ENCODE data around the gene COL7A1. TPM values are rescaled to one million over a fixed set of nuclear protein-coding genes. Genes with fewer than 3 reads are reported as not detected.

The COL7A1 gene
- total RNA-seq, 1 donor from 2014 or later = 28.7 TPM

DNA sequence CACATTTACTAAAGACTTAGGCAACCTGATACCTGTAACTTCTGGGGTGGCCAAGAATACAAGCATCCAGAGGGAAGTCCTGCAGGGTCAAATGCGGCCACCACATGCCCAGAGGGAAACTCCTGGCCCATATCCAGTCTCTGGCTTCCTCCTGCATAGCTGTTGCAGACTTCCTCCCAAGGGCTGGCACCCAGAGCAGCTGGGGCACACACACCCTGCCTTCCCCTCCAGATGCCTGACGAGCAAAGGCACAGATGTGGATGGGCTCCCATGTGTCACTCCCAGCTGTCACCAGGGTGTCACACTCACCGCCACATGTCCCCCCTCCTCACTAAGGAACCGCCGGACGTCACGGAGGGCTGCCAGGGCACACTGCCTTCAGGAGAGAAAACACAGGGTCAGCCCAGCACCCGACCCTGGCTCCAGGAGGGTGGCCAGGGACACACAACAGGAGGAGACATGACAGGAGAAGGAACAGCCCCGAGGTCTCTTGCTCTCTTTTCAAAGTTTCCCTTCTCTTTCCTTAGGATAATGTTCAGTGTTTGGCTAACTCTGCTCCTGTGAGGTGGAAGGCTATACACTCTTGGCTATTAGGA lies 51.8 kb downstream of the COL7A1 start:
- no peak overlapping the region for H3K27ac Mint-ChIP-seq (ENCODE audit: unreplicated experiment)
- H3K27ac ChIP-seq (ENCODE audit: low read depth, low read length) = no peak overlapping the region
- no peak overlapping the region for H3K4me3 ChIP-seq (ENCODE audit: insufficient read depth, low read depth, low read length)
- H3K36me3 Mint-ChIP-seq (ENCODE audit: low read depth, unreplicated experiment) = peaks cover 36% of the 10 kb centered on the region
- H3K9me3 Mint-ChIP-seq (ENCODE audit: unreplicated experiment) = no peaks in the 10 kb centered on the region
- H3K4me3 Mint-ChIP-seq (ENCODE audit: unreplicated experiment) = no peak overlapping the region
- H2AFZ ChIP-seq (ENCODE audit: low read depth, low read length) = no peak overlapping the region
- H3K79me2 ChIP-seq (ENCODE audit: insufficient read depth, low read length) = no peaks in the 10 kb centered on the region
- TF ChIP-seq EZH2 (IDR thresholded peaks at IDR 0.05; ENCODE audit: insufficient read depth, low read length) = no peak
- TF ChIP-seq, protein P1, sequence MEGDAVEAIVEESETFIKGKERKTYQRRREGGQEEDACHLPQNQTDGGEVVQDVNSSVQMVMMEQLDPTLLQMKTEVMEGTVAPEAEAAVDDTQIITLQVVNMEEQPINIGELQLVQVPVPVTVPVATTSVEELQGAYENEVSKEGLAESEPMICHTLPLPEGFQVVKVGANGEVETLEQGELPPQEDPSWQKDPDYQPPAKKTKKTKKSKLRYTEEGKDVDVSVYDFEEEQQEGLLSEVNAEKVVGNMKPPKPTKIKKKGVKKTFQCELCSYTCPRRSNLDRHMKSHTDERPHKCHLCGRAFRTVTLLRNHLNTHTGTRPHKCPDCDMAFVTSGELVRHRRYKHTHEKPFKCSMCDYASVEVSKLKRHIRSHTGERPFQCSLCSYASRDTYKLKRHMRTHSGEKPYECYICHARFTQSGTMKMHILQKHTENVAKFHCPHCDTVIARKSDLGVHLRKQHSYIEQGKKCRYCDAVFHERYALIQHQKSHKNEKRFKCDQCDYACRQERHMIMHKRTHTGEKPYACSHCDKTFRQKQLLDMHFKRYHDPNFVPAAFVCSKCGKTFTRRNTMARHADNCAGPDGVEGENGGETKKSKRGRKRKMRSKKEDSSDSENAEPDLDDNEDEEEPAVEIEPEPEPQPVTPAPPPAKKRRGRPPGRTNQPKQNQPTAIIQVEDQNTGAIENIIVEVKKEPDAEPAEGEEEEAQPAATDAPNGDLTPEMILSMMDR (IDR thresholded peaks at IDR 0.05; ENCODE audit: insufficient read depth, low read depth, low read length) = no peak
- H3K36me3 ChIP-seq (ENCODE audit: insufficient read depth, low read length) = peaks cover 12% of the 10 kb centered on the region
- FAIRE-seq = no peak
- no peak overlapping the region for H3K9ac ChIP-seq (ENCODE audit: low read length)
- no peak for DNase-seq (ENCODE audit: low read depth)
- H4K20me1 ChIP-seq (ENCODE audit: insufficient read depth, low read length) = no peaks in the 10 kb centered on the region
- H3K27me3 Mint-ChIP-seq (ENCODE audit: low read depth, unreplicated experiment) = no peaks in the 10 kb centered on the region
- no peaks in the 10 kb centered on the region for H3K4me1 Mint-ChIP-seq (ENCODE audit: low read depth, unreplicated experiment)
- no peak overlapping the region for H3K4me2 ChIP-seq (ENCODE audit: low read length)
- no peaks in the 10 kb centered on the region for H3K27me3 ChIP-seq (ENCODE audit: insufficient read depth, low read length)
- H3K9me3 ChIP-seq (ENCODE audit: insufficient read depth, low read depth, low read length) = no peaks in the 10 kb centered on the region
- H3K4me1 ChIP-seq (ENCODE audit: insufficient read depth, low read length) = no peaks in the 10 kb centered on the region

DNA sequence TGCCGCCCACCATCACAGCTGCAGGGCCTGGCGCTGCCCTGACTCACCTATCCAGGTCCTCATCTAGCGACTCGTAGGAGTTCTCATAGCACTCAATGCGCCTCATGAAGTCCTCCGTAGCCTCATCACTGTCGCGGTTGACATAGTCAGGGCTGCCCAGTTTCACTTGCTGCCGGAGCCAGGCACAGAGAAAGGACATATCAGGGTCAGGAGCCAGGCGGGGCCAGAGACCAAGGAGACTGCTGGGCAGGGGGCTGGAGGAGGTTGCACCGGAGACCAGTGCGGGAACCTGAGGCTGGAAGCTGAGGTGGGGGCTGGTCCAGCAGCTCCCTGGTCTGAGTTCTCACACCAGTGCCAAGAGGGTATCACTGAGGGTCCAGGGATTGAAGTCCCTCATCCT lies 56.7 kb downstream of the COL7A1 start:
- Mint-ChIP-seq H3K36me3 (ENCODE audit: low read depth, unreplicated experiment) (peaks cover 51% of the 10 kb centered on the region), H3K27me3 (ENCODE audit: low read depth, unreplicated experiment) (no peaks in the 10 kb centered on the region), H3K4me3 (ENCODE audit: unreplicated experiment) (no peak overlapping the region), H3K4me1 (ENCODE audit: low read depth, unreplicated experiment) (no peaks in the 10 kb centered on the region), H3K9me3 (ENCODE audit: unreplicated experiment) (no peaks in the 10 kb centered on the region), H3K27ac (ENCODE audit: unreplicated experiment) (no peak overlapping the region)
- Histone ChIP-seq H3K4me1 (ENCODE audit: insufficient read depth, low read length) (no peaks in the 10 kb centered on the region), H3K9ac (ENCODE audit: low read length) (no peak overlapping the region), H2AFZ (ENCODE audit: low read depth, low read length) (no peak overlapping the region), H3K4me3 (ENCODE audit: insufficient read depth, low read depth, low read length) (no peak overlapping the region), H3K27me3 (ENCODE audit: insufficient read depth, low read length) (no peaks in the 10 kb centered on the region), H4K20me1 (ENCODE audit: insufficient read depth, low read length) (no peaks in the 10 kb centered on the region), H3K36me3 (ENCODE audit: insufficient read depth, low read length) (peaks cover 13% of the 10 kb centered on the region), H3K79me2 (ENCODE audit: insufficient read depth, low read length) (no peaks in the 10 kb centered on the region), H3K4me2 (ENCODE audit: low read length) (no peak overlapping the region), H3K9me3 (ENCODE audit: insufficient read depth, low read depth, low read length) (no peaks in the 10 kb centered on the region), H3K27ac (ENCODE audit: low read depth, low read length) (no peak overlapping the region)
- TF ChIP-seq EZH2 (IDR thresholded peaks at IDR 0.05; ENCODE audit: insufficient read depth, low read length) = no peak
- TF ChIP-seq, protein P1 (IDR thresholded peaks at IDR 0.05; ENCODE audit: insufficient read depth, low read depth, low read length) = no peak
- no peak for DNase-seq (ENCODE audit: low read depth)
- FAIRE-seq = no peak

DNA sequence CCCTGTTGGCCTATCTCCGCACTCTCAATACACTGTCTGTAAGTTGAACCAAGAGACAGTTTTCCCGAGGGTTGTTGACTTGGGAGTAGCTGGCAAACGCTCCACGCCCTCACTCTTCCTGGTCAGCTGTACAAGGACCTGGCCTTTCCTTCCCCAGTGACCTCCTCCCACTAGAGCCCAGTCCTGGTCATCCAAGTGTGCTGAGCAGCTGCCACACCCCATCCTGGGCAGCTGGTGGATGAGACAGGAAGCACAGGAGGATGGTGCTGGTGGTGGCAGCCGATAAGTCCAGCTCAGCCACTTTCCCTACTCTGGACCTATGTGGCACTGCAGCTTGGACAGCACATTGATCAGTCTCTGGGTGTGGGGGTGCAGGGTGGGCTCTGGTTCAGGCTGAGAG lies 58.3 kb downstream of the COL7A1 start:
- Histone ChIP-seq H3K4me1 (ENCODE audit: insufficient read depth, low read length) (no peaks in the 10 kb centered on the region), H3K9me3 (ENCODE audit: insufficient read depth, low read depth, low read length) (no peaks in the 10 kb centered on the region), H3K27ac (ENCODE audit: low read depth, low read length) (no peak overlapping the region), H3K4me3 (ENCODE audit: insufficient read depth, low read depth, low read length) (no peak overlapping the region), H4K20me1 (ENCODE audit: insufficient read depth, low read length) (no peaks in the 10 kb centered on the region), H3K9ac (ENCODE audit: low read length) (no peak overlapping the region), H3K36me3 (ENCODE audit: insufficient read depth, low read length) (peaks cover 13% of the 10 kb centered on the region), H2AFZ (ENCODE audit: low read depth, low read length) (no peak overlapping the region), H3K4me2 (ENCODE audit: low read length) (no peak overlapping the region), H3K79me2 (ENCODE audit: insufficient read depth, low read length) (no peaks in the 10 kb centered on the region), H3K27me3 (ENCODE audit: insufficient read depth, low read length) (no peaks in the 10 kb centered on the region)
- Mint-ChIP-seq H3K4me1 (ENCODE audit: low read depth, unreplicated experiment) (no peaks in the 10 kb centered on the region), H3K27ac (ENCODE audit: unreplicated experiment) (no peak overlapping the region), H3K9me3 (ENCODE audit: unreplicated experiment) (no peaks in the 10 kb centered on the region), H3K36me3 (ENCODE audit: low read depth, unreplicated experiment) (peaks cover 45% of the 10 kb centered on the region), H3K27me3 (ENCODE audit: low read depth, unreplicated experiment) (no peaks in the 10 kb centered on the region), H3K4me3 (ENCODE audit: unreplicated experiment) (no peak overlapping the region)
- TF ChIP-seq, protein P1 (IDR thresholded peaks at IDR 0.05; ENCODE audit: insufficient read depth, low read depth, low read length) = no peak
- no peak for TF ChIP-seq EZH2 (IDR thresholded peaks at IDR 0.05; ENCODE audit: insufficient read depth, low read length)
- DNase-seq (ENCODE audit: low read depth) (no peak), FAIRE-seq (no peak)
